Measurements from ENCODE around the gene RWDD1.

Gene RWDD1

DNA sequence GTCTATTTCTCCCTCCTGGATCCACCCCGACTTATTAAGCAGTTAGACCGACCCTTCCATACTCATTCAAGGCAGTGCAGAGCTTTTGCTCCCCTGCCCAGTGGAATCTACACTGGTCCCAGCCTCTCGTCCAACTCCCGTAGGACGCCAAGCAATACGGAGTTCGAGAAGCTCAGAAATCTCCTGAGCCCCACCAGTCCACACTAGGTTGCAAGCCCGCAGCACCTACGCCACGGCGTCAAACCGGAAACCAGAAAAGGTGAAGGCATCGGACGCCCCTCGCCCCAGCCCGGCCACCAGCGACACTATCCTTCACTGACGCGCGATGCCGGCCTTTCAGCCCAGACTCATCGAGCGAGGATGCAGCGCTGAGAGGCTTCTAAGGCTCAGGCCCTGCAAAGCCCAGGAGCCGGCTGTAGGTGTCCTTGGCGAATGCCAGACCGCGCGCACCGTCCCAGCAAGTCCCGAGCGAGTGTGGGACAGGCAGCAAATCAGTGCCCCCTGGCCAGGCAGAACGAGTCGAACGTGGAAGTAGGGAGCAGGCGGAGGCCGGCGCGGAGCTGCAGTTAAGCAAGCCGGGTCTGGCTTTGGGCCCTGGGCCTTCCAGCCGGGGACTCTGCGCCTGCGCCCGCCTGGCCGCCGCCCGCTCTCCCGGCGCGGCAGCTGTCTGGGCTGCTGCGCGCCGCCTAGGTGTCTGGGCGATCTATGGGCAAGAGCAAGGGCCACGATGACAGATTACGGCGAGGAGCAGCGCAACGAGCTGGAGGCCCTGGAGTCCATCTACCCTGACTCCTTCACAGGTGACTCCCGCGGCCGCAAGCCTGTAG is at the start of gene RWDD1:
Gene RWDD1, plus strand, starts transcription at position 649 of the 827 bp plus-strand sequence. Its CDS starts 79 bp downstream, at position 728.
- Histone ChIP-seq H3K27ac (ENCODE audit: low read depth, low read length) (peak within 1 kb of the TSS; percentile 51; the same call in 1 of the 2 replicates), H3K4me3 (ENCODE audit: low read depth, low read length) (peak within 1 kb of the TSS; percentile 81), H3K9ac (ENCODE audit: low read length) (peak within 1 kb of the TSS; percentile 89), H3K27me3 (ENCODE audit: control insufficient read depth, insufficient read depth, low read length) (no peaks in the 10 kb centered on the region), H3K36me3 (ENCODE audit: control insufficient read depth, insufficient read depth, low read length) (peaks cover 3% of the 10 kb centered on the region), H3K4me1 (ENCODE audit: control insufficient read depth, insufficient read depth, low read length) (0 out of 2 replicates have a peak, but pooled peaks cover 3% of the 10 kb centered on the region), H3K9me3 (ENCODE audit: control insufficient read depth, insufficient read depth, low read depth, low read length) (no peaks in the 10 kb centered on the region)

DNA sequence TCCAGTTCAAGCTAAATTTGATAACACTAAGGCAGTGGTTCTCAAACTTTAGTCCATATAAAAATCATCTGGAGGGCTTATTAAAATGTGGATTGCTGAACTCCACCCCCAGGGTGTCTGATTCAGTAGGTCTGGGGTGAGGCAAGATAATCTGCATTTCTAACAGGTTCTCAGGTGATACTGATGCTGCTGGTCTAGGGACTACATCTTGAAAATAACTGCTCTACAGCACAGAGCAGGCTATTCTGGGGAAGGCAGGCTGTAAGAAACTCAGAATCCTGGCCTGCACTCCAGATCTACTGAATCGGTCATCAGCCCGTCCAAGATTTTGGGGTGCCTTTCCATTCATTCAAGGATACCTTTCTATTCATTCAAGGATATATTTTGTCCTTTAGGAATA is 48.4 kb upstream of the RWDD1 start:
- Histone ChIP-seq H3K27ac (ENCODE audit: low read depth, low read length) (no peak overlapping the region), H3K27me3 (ENCODE audit: control insufficient read depth, insufficient read depth, low read length) (no peaks in the 10 kb centered on the region), H3K9me3 (ENCODE audit: control insufficient read depth, insufficient read depth, low read depth, low read length) (no peaks in the 10 kb centered on the region), H3K36me3 (ENCODE audit: control insufficient read depth, insufficient read depth, low read length) (no peaks in the 10 kb centered on the region), H3K4me3 (ENCODE audit: low read depth, low read length) (no peak overlapping the region), H3K9ac (ENCODE audit: low read length) (no peak overlapping the region), H3K4me1 (ENCODE audit: control insufficient read depth, insufficient read depth, low read length) (peaks cover 15% of the 10 kb centered on the region)

DNA sequence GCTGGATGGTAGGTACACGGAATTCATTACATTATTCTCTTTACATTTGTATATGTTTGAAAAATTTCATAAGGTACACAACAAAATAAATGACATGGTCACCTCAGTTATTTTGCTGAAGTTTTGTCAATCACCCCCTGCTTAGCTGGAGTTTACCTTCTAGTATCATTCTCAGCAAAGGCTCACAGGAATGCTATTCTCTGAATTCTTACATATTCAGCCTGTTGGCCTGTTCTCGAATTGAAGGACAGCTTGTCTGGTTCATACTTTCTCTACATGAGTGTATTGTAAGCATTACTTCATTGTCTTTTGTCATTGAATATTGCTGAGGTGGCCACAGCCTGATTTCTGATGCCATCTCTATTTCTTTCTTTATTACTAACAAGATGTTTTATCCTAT is 47.1 kb upstream of the RWDD1 start:
- Histone ChIP-seq H3K36me3 (ENCODE audit: control insufficient read depth, insufficient read depth, low read length) (no peaks in the 10 kb centered on the region), H3K27ac (ENCODE audit: low read depth, low read length) (no peak overlapping the region), H3K27me3 (ENCODE audit: control insufficient read depth, insufficient read depth, low read length) (no peaks in the 10 kb centered on the region), H3K4me1 (ENCODE audit: control insufficient read depth, insufficient read depth, low read length) (peaks cover 26% of the 10 kb centered on the region), H3K9me3 (ENCODE audit: control insufficient read depth, insufficient read depth, low read depth, low read length) (no peaks in the 10 kb centered on the region), H3K9ac (ENCODE audit: low read length) (no peak overlapping the region), H3K4me3 (ENCODE audit: low read depth, low read length) (no peak overlapping the region)

DNA sequence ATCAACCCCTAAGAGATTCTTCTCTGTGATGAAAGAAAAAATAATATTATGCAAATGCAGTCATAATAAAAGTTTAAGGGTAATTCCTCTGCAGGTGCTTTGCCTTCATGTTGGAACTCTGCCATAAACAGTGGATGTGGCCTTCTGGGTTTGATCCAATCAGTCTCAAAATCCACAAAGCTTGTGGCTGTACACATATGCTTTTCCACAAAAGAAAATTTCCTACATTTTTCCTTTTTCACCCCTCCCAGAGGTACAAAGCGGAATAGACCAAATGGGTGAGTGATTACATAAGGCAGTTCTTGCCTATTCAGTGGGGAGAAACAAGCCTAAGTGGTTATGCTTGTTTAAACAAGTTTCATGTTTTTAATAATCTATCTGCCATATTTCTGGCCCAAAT is 43.2 kb upstream of the RWDD1 start:
- H3K4me3 ChIP-seq (ENCODE audit: low read depth, low read length), result no peak overlapping the region
- H3K4me1 ChIP-seq (ENCODE audit: control insufficient read depth, insufficient read depth, low read length), result peaks cover 44% of the 10 kb centered on the region
- no peaks in the 10 kb centered on the region for H3K36me3 ChIP-seq (ENCODE audit: control insufficient read depth, insufficient read depth, low read length)
- H3K27ac ChIP-seq (ENCODE audit: low read depth, low read length), result no peak overlapping the region
- H3K9ac ChIP-seq (ENCODE audit: low read length), result no peak overlapping the region
- no peaks in the 10 kb centered on the region for H3K9me3 ChIP-seq (ENCODE audit: control insufficient read depth, insufficient read depth, low read depth, low read length)
- no peaks in the 10 kb centered on the region for H3K27me3 ChIP-seq (ENCODE audit: control insufficient read depth, insufficient read depth, low read length)

DNA sequence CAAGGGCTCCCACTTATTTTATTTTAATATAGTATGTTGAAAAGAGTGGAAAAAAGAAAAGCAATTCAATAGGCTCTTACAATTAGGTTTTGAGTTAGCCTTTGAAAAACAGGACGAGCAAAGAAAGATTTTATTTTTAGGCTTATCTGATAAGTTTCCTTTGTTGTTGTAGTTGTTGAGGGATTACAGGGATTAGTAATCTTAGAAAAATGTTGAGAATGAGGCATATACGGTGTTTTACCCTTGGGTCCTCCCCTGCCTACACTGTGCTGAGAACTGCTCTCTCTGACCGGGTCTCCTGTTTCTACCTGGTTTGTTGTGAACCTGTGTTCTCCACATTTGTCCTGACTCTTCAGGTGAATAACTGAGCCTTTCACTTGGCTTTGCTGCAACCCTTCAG is 42.5 kb upstream of the RWDD1 start:
- H3K9me3 ChIP-seq (ENCODE audit: control insufficient read depth, insufficient read depth, low read depth, low read length), result no peaks in the 10 kb centered on the region
- H3K9ac ChIP-seq (ENCODE audit: low read length), result no peak overlapping the region
- H3K4me3 ChIP-seq (ENCODE audit: low read depth, low read length), result no peak overlapping the region
- H3K27ac ChIP-seq (ENCODE audit: low read depth, low read length), result no peak overlapping the region; the same call in 1 of the 2 replicates
- H3K4me1 ChIP-seq (ENCODE audit: control insufficient read depth, insufficient read depth, low read length), result peaks cover 45% of the 10 kb centered on the region
- no peaks in the 10 kb centered on the region for H3K36me3 ChIP-seq (ENCODE audit: control insufficient read depth, insufficient read depth, low read length)
- H3K27me3 ChIP-seq (ENCODE audit: control insufficient read depth, insufficient read depth, low read length), result no peaks in the 10 kb centered on the region

DNA sequence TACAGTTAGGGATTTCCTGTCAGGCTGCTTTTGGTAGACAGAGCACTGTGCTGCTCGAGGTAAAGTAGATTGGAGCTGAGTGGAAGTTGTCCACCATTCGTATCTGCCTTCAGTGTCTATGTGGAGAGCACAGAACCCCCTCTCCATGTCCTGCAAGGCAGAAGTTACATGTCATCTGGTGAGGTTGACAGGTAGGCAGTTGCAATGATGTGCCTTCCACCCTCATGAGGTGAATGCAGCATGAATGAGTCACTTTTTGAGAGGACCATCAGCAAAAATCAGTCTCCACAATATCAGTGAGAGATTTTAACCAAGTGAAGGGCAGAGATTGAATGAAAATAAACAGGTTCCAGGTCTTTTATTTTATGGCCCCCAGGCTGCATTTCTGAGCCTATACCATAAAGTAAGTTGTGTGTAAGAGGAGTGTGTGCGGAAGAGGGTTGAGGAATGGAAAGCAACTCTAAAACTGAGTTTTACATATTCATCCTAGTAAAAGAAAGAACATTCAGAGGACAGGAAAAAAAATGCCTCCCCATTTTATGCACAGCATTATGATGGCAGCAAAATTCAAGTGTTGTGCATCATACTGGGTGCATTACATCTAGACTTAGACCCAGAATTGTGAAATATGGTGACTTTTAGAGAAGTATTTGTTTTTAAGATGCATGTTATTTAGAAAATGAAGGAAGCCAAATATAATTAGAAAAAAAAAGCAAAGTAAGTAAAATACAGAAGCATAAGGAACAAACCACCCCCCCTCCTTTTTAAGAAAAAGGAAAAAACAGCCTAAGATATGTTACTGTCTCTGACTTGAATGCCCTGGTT is 41.6 kb upstream of the RWDD1 start:
- H3K4me1 ChIP-seq (ENCODE audit: control insufficient read depth, insufficient read depth, low read length), result peaks cover 40% of the 10 kb centered on the region
- H3K9ac ChIP-seq (ENCODE audit: low read length), result no peak overlapping the region
- no peaks in the 10 kb centered on the region for H3K27me3 ChIP-seq (ENCODE audit: control insufficient read depth, insufficient read depth, low read length)

DNA sequence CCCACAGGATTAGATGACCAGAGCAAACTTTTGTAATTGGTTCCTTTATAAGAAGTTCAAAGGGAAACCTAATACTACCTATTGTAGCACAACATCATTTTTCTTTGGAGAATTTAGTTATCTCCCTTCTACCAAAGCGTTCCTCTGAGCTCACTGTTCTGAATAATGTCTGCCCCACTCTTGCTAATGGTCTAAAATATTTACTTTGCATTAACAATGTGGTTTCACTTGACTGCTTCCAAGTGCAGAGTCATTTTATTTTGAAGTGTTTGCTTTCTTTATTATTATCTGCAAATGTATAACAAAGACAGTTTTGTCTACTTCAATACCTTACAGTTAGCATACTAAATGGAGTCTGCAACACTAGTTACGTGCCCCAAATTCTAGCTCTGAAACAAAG is 40.9 kb upstream of the RWDD1 start:
- Histone ChIP-seq H3K36me3 (ENCODE audit: control insufficient read depth, insufficient read depth, low read length) (no peaks in the 10 kb centered on the region), H3K27ac (ENCODE audit: low read depth, low read length) (no peak overlapping the region), H3K4me1 (ENCODE audit: control insufficient read depth, insufficient read depth, low read length) (peaks cover 40% of the 10 kb centered on the region), H3K9me3 (ENCODE audit: control insufficient read depth, insufficient read depth, low read depth, low read length) (no peaks in the 10 kb centered on the region), H3K27me3 (ENCODE audit: control insufficient read depth, insufficient read depth, low read length) (no peaks in the 10 kb centered on the region), H3K4me3 (ENCODE audit: low read depth, low read length) (no peak overlapping the region), H3K9ac (ENCODE audit: low read length) (no peak overlapping the region)

More for the DNA sequence above, 41.6 kb upstream of the RWDD1 start:
- Histone ChIP-seq H3K36me3 (ENCODE audit: control insufficient read depth, insufficient read depth, low read length) (no peaks in the 10 kb centered on the region), H3K4me3 (ENCODE audit: low read depth, low read length) (no peak overlapping the region), H3K27ac (ENCODE audit: low read depth, low read length) (no peak overlapping the region; the same call in 1 of the 2 replicates), H3K9me3 (ENCODE audit: control insufficient read depth, insufficient read depth, low read depth, low read length) (no peaks in the 10 kb centered on the region)

GRCh38 chr6:116531675-116532570 is 39.4 kb upstream of the RWDD1 start:
- no peaks in the 10 kb centered on the region for H3K9me3 ChIP-seq (ENCODE audit: control insufficient read depth, insufficient read depth, low read depth, low read length)
- H3K27me3 ChIP-seq (ENCODE audit: control insufficient read depth, insufficient read depth, low read length), result no peaks in the 10 kb centered on the region
- H3K4me1 ChIP-seq (ENCODE audit: control insufficient read depth, insufficient read depth, low read length), result peaks cover 43% of the 10 kb centered on the region

DNA sequence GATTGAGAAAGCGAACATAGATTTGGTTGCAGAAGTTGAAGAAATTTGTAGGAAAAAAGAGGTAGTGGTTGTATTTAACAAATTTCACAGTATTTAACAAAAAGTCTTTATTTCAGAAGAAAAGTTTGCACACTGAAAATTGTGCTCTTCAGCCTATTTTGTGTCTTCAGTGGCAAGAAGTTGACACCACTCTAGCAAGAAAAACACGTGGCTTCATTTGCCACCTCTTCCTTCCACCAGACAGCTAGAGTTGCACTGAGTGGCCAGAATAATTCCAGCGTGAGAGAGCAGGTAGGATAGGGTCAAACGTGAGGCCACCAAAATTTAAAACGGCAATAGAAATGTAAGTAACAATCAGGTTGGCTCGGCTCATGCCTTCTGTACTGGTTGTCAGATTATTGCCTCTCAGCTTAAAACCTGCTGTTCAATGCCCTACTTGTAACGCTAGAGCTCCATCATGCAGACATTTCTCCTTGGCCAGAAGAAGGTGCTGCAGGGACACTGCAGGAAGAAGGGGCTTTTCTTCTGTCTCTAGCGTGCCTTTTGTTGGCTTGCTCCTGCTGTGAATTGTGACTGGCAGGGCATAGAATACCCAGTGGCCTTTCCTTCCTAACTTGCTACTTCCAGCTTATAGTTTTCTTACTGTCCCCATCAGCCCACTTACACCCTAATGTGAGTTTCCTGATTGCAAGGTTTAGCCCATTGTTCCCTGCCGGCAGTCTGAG is 37.9 kb upstream of the RWDD1 start:
- Histone ChIP-seq H3K36me3 (ENCODE audit: control insufficient read depth, insufficient read depth, low read length) (no peaks in the 10 kb centered on the region), H3K4me3 (ENCODE audit: low read depth, low read length) (no peak overlapping the region), H3K9me3 (ENCODE audit: control insufficient read depth, insufficient read depth, low read depth, low read length) (no peaks in the 10 kb centered on the region), H3K27ac (ENCODE audit: low read depth, low read length) (no peak overlapping the region), H3K9ac (ENCODE audit: low read length) (no peak overlapping the region), H3K4me1 (ENCODE audit: control insufficient read depth, insufficient read depth, low read length) (peaks cover 40% of the 10 kb centered on the region), H3K27me3 (ENCODE audit: control insufficient read depth, insufficient read depth, low read length) (no peaks in the 10 kb centered on the region)

More at GRCh38 chr6:116531675-116532570, 39.4 kb upstream of the RWDD1 start:
- H3K9ac ChIP-seq (ENCODE audit: low read length), result no peak overlapping the region
- H3K36me3 ChIP-seq (ENCODE audit: control insufficient read depth, insufficient read depth, low read length), result no peaks in the 10 kb centered on the region
- H3K27ac ChIP-seq (ENCODE audit: low read depth, low read length), result no peak overlapping the region
- H3K4me3 ChIP-seq (ENCODE audit: low read depth, low read length), result no peak overlapping the region

DNA sequence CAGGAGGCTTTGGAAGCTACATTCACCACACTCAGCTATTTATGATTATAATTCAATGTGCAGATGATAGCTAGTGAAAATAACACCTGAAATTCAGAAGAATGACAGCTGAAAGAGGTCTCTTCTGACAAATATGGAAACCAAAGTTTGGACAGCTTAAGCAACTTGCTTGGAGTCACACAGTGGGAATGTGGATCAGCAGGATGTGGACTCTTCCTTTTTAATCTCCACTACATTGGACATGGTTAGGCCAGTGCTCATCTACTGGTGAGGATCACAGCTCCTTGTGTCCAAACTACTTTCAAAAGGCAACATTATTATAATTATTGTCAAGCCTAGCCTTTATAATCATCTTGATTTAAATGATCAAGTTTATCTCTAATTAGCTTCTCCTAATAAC is 36.2 kb upstream of the RWDD1 start:
- no peak overlapping the region for H3K4me3 ChIP-seq (ENCODE audit: low read depth, low read length)
- no peaks in the 10 kb centered on the region for H3K9me3 ChIP-seq (ENCODE audit: control insufficient read depth, insufficient read depth, low read depth, low read length)
- no peak overlapping the region for H3K9ac ChIP-seq (ENCODE audit: low read length)
- peaks cover 23% of the 10 kb centered on the region for H3K4me1 ChIP-seq (ENCODE audit: control insufficient read depth, insufficient read depth, low read length)
- H3K27me3 ChIP-seq (ENCODE audit: control insufficient read depth, insufficient read depth, low read length), result no peaks in the 10 kb centered on the region
- H3K27ac ChIP-seq (ENCODE audit: low read depth, low read length), result no peak overlapping the region
- no peaks in the 10 kb centered on the region for H3K36me3 ChIP-seq (ENCODE audit: control insufficient read depth, insufficient read depth, low read length)
